ENCODE data around the gene CAMK2N1. TPM values are rescaled to one million over a fixed set of nuclear protein-coding genes. Genes with fewer than 3 reads are reported as not detected.

CAMK2N1 gene
- total RNA-seq, 1 donor from 2014 or later, result 30.0 TPM

DNA sequence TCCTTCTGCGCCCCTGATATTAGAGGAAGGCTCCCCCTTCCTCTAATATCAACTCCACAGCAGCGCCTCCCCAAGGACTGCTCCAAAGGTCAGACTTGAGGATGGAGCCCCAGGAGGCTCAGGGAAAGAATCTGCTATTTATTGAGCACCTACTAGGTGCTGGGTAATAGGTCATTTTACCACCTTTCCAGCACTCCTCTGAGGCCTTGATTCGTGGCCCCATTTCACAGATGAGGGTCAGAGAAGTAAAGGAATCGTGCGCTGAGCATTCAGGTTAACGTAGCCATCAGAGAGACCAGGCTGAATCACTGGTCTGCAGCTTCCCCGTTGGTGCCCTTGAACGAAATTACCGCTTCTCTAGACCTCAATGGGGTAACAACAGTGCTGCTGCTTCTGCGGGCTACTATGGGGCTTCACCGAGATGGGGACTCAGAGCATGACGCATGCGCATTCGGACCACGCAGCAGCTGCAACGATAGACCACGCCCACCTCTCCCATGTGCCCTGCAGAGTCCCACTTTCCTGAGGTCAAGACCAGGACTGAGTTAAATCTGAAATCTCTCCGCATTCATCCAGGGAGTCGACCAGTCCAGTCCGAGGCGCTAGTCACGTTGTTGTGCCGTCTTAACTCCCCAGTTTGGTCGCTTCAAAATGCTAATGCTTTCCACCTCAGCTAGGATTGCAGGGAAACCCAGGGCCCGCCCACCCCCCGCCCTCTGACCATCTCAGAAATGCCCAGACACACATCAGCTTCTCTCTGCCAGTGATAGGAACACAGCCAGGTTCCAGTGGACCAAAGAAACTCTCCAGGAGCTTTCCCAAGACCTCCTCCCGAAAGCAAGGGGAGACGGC is 12.9 kb downstream of the CAMK2N1 start:
- peaks cover 9% of the 10 kb centered on the region for H3K27me3 Mint-ChIP-seq (ENCODE audit: unreplicated experiment)
- no peak overlapping the region for H3K4me3 Mint-ChIP-seq (ENCODE audit: unreplicated experiment)
- H3K4me1 Mint-ChIP-seq (ENCODE audit: unreplicated experiment), result peaks cover 34% of the 10 kb centered on the region
- no peak for DNase-seq (ENCODE audit: extremely low spot score, unreplicated experiment)
- TF ChIP-seq, protein P1, sequence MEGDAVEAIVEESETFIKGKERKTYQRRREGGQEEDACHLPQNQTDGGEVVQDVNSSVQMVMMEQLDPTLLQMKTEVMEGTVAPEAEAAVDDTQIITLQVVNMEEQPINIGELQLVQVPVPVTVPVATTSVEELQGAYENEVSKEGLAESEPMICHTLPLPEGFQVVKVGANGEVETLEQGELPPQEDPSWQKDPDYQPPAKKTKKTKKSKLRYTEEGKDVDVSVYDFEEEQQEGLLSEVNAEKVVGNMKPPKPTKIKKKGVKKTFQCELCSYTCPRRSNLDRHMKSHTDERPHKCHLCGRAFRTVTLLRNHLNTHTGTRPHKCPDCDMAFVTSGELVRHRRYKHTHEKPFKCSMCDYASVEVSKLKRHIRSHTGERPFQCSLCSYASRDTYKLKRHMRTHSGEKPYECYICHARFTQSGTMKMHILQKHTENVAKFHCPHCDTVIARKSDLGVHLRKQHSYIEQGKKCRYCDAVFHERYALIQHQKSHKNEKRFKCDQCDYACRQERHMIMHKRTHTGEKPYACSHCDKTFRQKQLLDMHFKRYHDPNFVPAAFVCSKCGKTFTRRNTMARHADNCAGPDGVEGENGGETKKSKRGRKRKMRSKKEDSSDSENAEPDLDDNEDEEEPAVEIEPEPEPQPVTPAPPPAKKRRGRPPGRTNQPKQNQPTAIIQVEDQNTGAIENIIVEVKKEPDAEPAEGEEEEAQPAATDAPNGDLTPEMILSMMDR (IDR thresholded peaks at IDR 0.05), result no peak
- H3K9me3 Mint-ChIP-seq (ENCODE audit: unreplicated experiment), result no peaks in the 10 kb centered on the region
- H3K27ac Mint-ChIP-seq (ENCODE audit: unreplicated experiment), result no peak overlapping the region
- no peaks in the 10 kb centered on the region for H3K36me3 Mint-ChIP-seq (ENCODE audit: unreplicated experiment)

DNA sequence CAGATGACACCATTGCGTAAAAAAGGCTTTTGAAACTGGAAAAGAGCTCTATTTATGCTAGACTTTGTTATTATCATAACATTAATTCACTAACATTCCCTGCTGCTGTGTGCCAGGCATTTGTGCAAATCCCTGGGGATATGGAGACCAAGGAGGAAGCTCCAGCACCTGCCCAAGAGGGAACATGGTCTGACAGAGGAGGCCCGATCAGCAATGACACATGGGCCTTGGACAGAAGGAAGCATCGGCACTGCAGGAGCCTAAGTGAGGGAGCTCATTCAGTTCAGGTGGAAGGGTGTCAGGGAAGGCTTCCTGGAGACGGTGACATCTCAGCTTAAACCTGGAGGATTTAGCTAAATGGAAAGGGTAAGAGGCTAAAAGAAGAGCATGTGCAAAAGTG is 13.9 kb downstream of the CAMK2N1 start:
- H3K4me3 Mint-ChIP-seq (ENCODE audit: unreplicated experiment), result no peak overlapping the region
- TF ChIP-seq, protein P1 (IDR thresholded peaks at IDR 0.05), result no peak
- no peak for DNase-seq (ENCODE audit: extremely low spot score, unreplicated experiment)
- peaks cover 29% of the 10 kb centered on the region for H3K4me1 Mint-ChIP-seq (ENCODE audit: unreplicated experiment)
- no peaks in the 10 kb centered on the region for H3K36me3 Mint-ChIP-seq (ENCODE audit: unreplicated experiment)
- H3K9me3 Mint-ChIP-seq (ENCODE audit: unreplicated experiment), result no peaks in the 10 kb centered on the region
- peaks cover 12% of the 10 kb centered on the region for H3K27me3 Mint-ChIP-seq (ENCODE audit: unreplicated experiment)
- H3K27ac Mint-ChIP-seq (ENCODE audit: unreplicated experiment), result no peak overlapping the region

DNA sequence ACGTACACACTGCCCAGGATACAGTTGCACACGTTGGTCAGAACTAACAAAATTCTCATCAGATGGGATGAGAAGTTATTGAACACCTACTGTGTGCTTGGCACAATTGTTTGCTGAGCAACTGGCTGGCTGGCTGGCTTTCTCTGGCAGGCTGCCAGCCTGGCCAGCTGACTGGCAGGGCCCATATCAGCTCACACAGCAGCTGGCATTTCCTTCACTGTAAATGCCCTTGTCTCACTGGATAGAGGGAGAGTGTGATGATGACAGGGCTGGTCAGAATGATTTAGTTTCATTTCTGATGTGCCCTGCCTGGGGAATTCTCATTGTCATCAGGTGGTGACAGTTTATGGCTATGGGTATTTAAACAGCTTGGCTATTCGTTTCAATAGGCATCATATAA is 15.8 kb downstream of the CAMK2N1 start:
- TF ChIP-seq, protein P1 (IDR thresholded peaks at IDR 0.05), result no peak
- H3K36me3 Mint-ChIP-seq (ENCODE audit: unreplicated experiment), result no peaks in the 10 kb centered on the region

DNA sequence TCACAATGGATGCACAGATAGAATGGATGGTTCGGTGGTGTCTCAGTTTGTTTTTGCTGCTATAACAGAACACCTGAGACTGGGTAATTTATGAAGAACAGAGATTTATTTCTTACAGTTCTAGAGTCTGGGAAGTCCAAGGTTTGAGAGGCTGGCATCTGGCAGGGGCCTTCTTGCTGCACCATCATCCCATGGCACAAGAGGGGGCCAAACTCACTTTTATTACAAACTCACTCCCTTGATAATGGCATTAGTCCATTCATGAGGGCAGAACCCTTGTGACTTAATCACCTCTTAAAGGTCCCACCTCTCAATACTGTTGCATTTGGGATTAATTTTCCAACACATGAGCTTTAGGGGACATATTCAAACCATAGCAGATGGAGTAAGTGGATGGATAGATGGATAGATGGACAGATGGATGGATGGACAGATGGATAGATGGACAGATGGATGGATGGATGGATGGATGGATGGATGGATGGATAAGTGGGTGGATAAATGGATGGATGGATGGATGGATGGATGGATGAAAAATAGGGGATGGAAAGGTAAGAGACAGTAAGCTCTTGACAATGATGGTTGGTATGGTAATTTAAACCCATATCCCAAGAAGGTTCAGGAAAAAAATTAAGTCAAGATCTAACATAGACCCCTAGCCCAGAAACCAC is 16.5 kb downstream of the CAMK2N1 start:
- Mint-ChIP-seq H3K27me3 (ENCODE audit: unreplicated experiment) (peaks cover 23% of the 10 kb centered on the region), H3K36me3 (ENCODE audit: unreplicated experiment) (no peaks in the 10 kb centered on the region), H3K4me3 (ENCODE audit: unreplicated experiment) (no peak overlapping the region), H3K9me3 (ENCODE audit: unreplicated experiment) (no peaks in the 10 kb centered on the region), H3K27ac (ENCODE audit: unreplicated experiment) (no peak overlapping the region), H3K4me1 (ENCODE audit: unreplicated experiment) (peaks cover 13% of the 10 kb centered on the region)
- TF ChIP-seq, protein P1 (IDR thresholded peaks at IDR 0.05), result peak; percentile 11
- no peak for DNase-seq (ENCODE audit: extremely low spot score, unreplicated experiment)

More for the DNA sequence above, 15.8 kb downstream of the CAMK2N1 start:
- H3K27ac Mint-ChIP-seq (ENCODE audit: unreplicated experiment), result no peak overlapping the region
- H3K27me3 Mint-ChIP-seq (ENCODE audit: unreplicated experiment), result peaks cover 22% of the 10 kb centered on the region
- H3K9me3 Mint-ChIP-seq (ENCODE audit: unreplicated experiment), result no peaks in the 10 kb centered on the region
- DNase-seq (ENCODE audit: extremely low spot score, unreplicated experiment), result no peak
- H3K4me1 Mint-ChIP-seq (ENCODE audit: unreplicated experiment), result peaks cover 19% of the 10 kb centered on the region
- no peak overlapping the region for H3K4me3 Mint-ChIP-seq (ENCODE audit: unreplicated experiment)

DNA sequence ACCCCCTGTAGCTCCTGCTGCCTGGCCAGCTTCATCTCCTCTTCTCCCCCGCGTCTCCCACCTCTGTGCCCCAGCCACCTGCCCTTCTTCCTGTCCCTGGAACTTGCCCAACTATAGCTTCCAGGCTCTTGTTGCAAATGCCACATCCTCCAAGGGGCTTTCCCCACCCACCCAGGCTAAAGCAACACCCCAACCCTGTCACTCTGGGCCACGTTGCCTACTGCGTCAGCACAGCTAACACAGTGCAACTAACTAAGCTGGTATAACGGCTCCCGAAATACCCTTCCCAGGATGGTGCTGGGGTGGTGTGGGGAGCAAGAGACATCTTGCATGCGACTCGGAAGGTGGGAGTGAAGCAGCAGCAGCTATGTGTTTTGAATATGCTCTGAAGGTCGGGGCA is 19.7 kb downstream of the CAMK2N1 start:
- no peak for DNase-seq (ENCODE audit: extremely low spot score, unreplicated experiment)
- peaks cover 7% of the 10 kb centered on the region for H3K4me1 Mint-ChIP-seq (ENCODE audit: unreplicated experiment)
- TF ChIP-seq, protein P1 (IDR thresholded peaks at IDR 0.05), result no peak
- H3K27ac Mint-ChIP-seq (ENCODE audit: unreplicated experiment), result no peak overlapping the region
- no peaks in the 10 kb centered on the region for H3K9me3 Mint-ChIP-seq (ENCODE audit: unreplicated experiment)
- no peaks in the 10 kb centered on the region for H3K36me3 Mint-ChIP-seq (ENCODE audit: unreplicated experiment)
- H3K27me3 Mint-ChIP-seq (ENCODE audit: unreplicated experiment), result peaks cover 29% of the 10 kb centered on the region
- no peak overlapping the region for H3K4me3 Mint-ChIP-seq (ENCODE audit: unreplicated experiment)
